Caki2 (cell line): ENCODE data around the gene LMOD2. TPM values are rescaled to one million over a fixed set of nuclear protein-coding genes. Genes with fewer than 3 reads are reported as not detected.

Experiments used
- DNase-seq: peaks from one replicate; pipeline ENCODE4 v3.0.0-alpha.2; 2015; ENCODE audit warnings: low read depth
- in situ Hi-C: cut with HindIII; loops from 2 replicates; pipeline ENCODE4 v1.10.0; 2016; ENCODE audit warnings: low sequenced_read_pairs, low pct_unique_long_range_greater_than_20kb, mixed read lengths
- total RNA-seq: library from RNA; depleted of rRNA; stranded (reverse); fragments of >200 nt; shearing (Covaris generic); gene quantifications from 2 replicates; pipeline ENCODE4 v1.2.3, GENCODE V29; 2014; ENCODE audit warnings: low replicate concordance; rRNA removed

LMOD2 gene
- total RNA-seq, 1 experiment from 2014 or later, result not detected

DNA sequence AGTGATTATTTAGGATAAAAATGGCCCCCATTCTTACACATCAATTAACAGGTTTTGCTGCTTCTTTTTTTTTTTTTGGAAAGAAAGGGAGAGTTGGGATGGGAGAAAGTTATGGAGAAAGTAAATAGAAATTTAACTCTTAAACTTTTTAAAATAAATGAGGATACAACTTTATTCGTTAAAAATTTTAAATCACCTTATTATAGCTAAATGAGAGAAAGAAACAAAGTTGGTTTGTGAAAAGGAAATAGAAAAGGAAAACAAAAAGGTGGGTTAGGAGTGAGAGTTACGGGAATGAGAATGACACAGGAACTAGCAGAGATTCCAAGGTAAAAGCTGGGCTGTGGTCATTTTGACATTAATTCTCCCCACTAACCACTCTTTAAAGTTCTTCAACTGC lies 34.9 kb downstream of the LMOD2 start:
- no peak for DNase-seq
- in situ Hi-C loops, result no loop called here

DNA sequence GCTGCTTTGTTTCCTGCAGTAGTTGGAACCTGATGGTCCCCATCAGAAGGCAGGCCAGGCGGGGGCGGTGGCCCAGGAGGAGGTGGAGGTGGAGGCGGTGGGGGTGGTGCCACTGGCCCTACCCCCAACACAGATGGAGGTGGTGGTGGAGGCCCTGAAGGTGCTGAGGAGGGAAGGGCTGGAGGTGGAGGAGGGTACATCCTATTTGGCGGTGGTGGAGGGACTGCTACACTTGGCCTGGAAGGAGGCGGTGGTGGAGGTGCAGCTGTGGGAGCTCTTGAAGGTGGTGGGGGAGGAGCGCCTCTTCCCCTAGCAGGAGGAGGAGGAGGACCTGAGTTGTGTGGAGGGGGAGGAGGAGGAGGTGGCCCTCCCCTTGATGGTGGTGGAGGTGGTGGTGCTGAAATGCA lies 36.8 kb downstream of the LMOD2 start:
- in situ Hi-C loops, result no loop called here
- DNase-seq, result no peak

DNA sequence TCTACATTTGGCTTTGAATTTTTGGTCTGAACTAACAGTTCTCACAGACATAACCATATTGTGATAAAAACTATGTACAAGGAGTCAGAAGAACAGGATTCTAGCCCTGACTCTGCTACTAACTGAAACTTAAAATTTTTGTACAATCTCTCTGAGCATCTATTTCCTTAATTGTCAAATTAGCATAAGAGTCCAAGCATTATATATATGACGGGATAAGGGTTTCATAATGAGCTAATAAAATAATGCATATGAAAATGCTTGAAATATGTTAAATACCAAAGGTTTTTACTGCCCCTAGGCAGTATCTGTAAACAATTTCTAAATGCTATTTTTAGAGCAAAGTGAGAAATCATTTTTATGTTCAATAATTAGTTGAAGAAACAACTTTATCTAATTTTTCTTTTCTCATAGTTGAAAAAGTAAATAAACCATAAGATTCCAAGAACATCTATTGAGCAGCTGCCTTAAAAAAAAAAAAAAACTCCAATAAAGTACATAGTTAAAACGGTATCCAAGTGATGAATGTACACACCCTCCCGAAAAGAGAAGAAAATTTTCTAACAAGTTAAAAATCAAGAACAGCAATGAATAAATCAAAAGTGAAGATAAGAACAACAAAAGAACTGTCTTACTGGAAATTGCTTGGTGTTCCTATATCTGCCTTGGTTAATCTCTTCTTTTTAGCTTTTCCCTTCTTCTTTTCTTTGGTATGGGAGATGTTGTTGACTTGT lies 40.4 kb downstream of the LMOD2 start:
- DNase-seq, result no peak
- in situ Hi-C loops, result no loop called here

DNA sequence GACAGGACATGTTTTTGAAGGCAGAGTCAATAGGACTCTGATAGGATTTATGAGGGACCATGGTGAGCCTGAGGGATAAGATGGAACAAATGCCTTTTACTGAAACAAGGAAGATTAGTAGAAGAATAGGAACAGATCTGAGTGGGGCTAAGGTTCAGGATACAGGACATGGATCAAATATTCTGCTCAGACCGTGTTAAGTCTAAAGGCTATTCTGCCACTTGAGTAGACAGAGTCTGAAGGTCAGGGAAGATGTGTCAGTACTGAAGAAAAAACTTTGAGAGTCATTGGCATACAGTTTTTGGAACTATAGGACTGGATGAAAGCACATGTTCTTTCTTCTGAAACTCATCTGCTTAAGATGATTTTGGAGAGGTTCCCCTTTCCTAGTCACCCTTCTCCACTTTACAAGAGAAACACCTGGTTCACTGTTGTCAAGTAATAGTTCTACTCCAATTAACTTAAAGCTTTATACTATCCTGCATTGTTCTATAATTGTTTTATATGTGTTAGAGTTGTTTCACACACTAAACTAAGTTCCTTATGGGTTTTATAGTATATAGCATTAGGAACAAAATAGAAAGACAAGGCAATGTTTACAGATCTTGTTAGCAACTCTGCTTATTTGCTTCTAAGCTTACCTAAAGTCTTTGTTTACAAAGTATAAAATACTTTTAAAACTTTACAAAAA lies 49.7 kb downstream of the LMOD2 start:
- in situ Hi-C loops, result no loop called here
- no peak for DNase-seq

DNA sequence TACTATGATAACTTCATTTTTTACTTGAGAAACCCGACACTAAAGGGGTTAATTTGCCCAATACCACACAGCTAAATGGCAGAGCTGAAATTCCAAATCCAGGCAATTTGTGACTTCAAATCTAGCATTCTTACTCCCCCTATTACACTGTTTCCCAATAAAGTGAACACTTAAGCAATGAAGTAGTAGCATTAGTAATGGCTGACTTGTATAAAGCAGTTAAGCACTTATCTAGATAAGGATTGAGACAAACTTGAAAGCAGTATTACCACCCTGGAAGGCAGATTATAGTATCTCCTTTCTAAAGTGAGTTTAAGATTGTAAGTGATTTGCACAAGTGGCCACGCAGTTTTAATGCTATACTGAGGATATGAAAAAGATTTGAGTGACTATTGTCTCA lies 53.9 kb downstream of the LMOD2 start:
- no peak for DNase-seq
- in situ Hi-C loops, result no loop called here

DNA sequence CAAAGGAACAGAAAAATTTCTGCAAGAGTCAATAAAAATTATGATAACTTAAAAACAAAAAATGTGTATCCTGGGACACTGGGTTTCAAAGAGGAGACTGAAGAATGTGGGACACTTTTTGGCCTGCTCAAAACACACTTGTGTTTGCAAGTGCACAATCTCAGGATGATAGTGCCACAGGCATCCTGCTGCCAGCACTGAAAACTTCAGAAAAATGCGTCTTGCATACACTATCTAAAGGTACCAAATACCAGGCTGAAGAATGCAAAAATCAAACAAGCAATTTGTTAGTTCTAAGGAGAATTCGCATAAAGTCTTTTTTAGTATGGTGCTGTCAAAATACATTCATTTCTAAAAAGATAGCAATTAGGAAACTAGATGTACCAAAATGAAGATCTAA lies 55.0 kb downstream of the LMOD2 start:
- in situ Hi-C loops, result no loop called here
- no peak for DNase-seq

DNA sequence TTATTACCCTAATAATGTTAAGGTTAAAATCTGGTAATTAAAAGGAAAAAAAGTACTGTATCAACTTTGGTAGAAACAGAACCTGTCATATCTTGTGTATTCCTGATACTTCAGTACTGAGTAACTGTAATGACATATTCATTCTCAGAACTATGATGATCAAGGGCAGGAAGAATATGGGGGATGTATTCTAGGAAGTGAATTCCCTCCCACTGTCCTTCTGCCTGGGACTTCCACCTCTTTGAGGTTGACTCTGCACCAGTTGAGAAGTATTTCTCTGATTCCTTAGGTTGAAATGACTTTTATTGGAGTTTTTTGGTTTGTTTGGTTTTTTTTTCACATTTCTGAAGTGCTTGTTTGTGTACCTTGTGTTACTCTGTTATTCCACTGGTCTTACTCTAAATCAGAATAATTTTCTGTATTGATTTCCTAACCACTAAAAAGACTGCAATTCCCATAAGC lies 56.2 kb downstream of the LMOD2 start:
- DNase-seq, result no peak
- in situ Hi-C loops, result no loop called here

DNA sequence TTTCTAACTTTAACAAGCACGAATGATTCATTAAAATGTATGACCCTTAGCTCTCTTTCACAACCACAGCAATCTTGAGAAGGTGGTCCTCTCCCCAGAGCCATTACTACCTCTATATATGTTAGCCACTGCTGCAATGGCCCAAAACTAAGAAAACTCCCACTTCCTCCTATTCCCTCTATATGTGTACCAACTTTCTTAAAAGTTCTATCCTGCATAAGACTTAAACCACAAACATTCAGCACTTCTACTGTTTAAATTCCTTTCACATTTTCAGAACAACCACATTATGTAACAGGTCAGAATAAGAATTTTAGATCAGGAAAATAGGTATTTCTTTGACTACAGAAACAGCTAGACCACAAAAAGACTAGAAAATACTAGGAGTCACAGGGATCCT lies 57.0 kb downstream of the LMOD2 start:
- no peak for DNase-seq
- in situ Hi-C loops, result no loop called here

Other genes with a start within 250 kb of the LMOD2 start
- gene IQUB, start 121.3 kb upstream of the LMOD2 start, total RNA-seq, result 0.10 TPM in 1 of 2 replicates, not detected in the other
- 44.3 and 47.3 TPM in 2 replicates for gene NDUFA5, start 98.0 kb upstream of the LMOD2 start, total RNA-seq
- gene ASB15, start 54.0 kb upstream of the LMOD2 start, total RNA-seq, result not detected in 2 replicates
- gene WASL, start 93.1 kb downstream of the LMOD2 start, total RNA-seq, result 3.9 and 4.1 TPM in 2 replicates
- not detected in 2 replicates for gene HYAL4, start 189.3 kb downstream of the LMOD2 start, total RNA-seq